M059J (cell line): ENCODE results near the gene RAB11FIP5. TPM values are rescaled to one million over a fixed set of nuclear protein-coding genes. Genes with fewer than 3 reads are reported as not detected.
"Not testable (repeated sequence)": the region's sequence is repeated elsewhere in the genome, so short reads cannot be mapped to it uniquely, and the experiment has no call there.

Experiments used
- DNase-seq: peaks from one replicate; pipeline ENCODE4 v3.0.0-alpha.2; 2012; ENCODE audit warnings: low read depth
- total RNA-seq: library from RNA; depleted of rRNA; stranded (reverse); fragments of >200 nt; shearing (Covaris generic); gene quantifications from 2 replicates; pipeline ENCODE4 v1.2.3, GENCODE V29; 2014

The RAB11FIP5 gene
- total RNA-seq, 1 experiment from 2014 or later = 40.8 TPM

GRCh38 chr2:73111073-73112025 lies 1.4 kb downstream of the RAB11FIP5 start:
- DNase-seq = peak; percentile 81

DNA sequence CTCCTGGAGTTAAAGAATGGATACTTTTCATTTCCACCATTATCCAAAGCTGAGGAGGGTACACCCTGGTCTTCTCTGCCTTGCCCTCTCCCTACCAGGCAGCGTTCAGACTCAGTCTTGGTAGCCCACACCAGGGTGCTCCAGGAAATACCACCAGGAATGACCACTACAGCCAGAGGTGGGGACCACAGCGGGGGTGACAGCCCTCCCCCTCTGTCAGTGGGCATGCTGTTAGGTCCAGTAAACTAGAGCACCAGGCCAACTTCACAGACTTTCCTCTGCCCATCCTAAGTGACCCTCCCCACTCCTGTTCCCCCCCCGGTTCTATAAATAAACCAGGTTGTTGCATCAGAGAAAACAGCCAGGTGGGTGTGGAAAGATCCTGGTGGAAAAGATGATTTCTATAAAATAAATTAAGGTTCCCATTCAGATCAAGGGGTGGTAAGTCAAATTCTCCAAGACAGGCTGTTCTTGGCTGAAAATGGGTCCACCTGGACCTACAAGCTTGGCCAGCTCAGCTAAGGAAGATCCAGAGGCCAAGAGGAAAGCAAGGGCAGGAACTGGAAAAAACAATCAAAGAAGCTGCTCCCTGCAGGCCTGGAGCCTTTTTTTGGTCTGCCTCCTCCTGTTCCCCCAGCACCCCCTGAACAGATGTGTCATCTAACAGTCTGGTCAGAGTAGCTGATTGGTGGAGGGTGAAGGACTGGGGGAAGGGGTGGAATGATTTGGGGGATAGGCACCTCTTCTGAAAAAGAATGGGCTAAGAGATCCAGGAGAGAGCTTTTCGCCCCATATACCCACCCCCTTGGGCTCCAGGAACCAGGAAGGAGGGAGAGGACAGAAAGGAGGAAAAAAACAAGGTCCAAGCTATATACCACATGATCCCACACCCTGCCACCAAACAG lies 2.3 kb downstream of the RAB11FIP5 start:
- DNase-seq = peak; percentile 73

DNA sequence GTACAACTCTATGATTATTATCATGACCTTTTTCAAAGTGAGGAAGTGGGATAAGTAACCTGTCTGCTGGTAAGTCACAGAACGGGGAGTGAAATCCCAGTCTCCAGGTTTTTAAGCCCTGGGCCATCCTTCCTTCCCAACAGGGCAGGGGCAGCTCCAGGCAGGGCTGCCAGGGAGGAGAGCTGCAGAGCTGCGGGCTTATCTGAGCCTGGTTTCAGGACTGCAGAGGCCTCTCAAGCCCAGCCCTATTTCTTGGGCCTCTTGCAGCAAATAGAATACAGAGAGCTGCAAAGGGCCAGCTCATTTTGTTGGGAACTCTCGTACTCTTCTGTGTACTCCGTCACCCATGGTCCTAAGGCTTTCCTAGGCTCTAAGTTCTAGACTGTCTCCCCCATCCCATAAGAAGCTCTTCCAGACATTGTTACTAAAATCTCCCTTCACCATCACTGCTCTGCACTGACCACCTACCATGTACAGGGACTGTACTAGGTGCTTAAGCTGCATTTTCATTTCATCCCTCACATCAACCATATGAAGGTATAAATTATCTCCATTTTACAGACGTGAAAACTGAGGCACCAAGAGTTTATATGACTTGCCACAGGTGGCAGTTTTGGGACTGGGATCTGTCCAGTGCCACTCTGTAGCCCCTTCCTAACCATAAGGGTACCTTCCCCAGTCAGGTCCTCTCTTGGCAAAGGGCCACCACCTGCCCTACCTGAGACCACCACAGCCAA lies 3.1 kb downstream of the RAB11FIP5 start:
- DNase-seq = no peak

GRCh38 chr2:73107211-73107926 lies 5.4 kb downstream of the RAB11FIP5 start:
- peak; percentile 82 for DNase-seq

- DNase-seq = no peak
These were observed 6.0 kb downstream of the RAB11FIP5 start for GRCh38 chr2:73106791-73107190.

DNA sequence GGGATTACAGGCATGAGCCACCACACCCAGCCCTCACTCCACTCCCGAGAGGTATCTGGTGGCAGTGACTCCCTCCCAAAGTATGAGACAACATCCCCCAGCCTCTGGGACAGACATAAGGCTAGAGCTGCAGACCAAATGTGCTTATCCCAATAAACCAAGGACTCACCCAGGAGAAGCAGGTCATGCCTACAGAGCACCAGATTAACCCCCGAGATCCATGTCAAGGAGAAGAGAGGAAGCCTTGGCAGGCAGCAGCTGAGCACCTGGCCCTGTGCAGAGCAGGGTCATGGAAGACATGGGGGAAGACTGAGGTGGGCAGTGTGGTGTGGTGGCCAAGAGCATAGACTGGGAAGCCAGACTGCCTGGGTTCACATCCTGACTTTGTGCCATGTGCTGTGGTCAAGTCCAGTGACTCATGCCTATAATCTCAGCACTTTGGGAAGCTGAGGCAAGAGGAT lies 7.2 kb downstream of the RAB11FIP5 start:
- DNase-seq = peak; percentile 71

DNA sequence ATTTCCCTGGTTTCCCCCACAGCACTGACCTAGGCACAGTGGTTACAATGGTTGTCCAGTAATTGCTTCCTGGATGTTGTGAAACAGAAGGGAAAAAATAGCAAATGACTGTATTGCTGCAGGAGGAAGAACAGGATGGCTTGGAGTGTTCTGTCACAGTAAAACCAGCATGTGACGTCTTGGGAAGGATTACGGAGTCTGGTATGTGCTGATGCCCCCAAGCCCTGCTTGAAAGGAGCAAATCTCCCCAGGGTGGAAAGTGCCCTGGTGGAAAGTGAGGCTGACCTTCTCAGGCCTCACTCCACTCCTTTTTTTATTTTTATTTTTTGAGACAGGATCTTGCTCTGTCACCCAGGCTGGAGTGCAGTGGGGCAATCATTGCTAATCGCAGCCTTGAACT lies 7.8 kb downstream of the RAB11FIP5 start:
- no peak for DNase-seq

DNA sequence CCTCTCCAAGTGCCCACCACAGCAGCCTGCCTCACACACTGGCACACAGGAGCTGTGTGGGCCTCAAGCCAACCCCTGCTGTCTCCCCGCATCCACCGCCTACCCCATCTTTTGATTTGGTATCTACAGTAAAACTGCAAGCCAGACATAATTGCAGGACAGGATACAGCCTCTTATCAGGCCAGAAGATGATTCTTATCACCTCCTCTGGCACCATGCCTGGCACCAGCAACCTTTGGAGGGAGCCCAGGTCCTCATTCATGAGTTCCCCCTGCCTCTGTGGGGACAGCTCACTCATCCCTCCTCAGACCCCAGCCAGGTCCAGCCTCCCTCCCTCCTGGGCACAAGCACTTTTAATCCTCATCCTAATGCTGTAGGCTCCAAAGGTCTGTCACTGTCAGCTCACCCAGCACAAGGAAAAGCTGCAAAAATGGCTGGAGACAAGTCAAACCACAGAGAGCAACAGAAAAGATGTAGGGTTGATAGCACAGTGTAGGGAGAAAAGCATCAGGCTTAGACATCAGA lies 9.7 kb downstream of the RAB11FIP5 start:
- DNase-seq = peak; percentile 68

DNA sequence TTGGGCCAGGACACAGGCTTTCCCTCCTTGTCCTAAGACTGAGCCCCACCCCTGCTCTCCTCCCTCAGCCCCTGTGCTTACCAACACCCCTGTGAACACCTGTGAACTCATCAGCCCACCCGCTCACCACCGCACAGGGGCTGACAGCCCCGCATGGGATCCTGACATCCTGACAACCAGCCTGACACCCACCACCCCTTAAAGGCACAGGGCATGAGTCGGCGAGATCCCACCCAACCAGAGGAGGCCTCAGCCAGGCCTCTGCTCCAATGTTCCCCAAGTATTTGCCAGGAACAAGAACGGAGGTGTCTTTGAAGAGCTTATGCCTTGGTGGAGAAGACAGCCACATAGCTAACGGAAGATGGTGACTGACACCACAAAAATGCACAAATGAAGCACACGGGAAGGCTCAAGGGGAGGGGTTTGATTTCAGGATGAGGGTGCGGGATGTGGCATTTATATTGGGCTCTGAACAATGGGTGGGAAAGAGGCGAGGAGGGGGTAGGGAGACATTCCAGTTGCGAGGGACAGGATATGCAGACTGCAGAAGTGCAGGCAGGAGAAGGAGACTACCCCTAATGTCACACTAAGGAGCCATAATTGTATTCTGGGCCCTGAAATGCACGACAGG lies 11.0 kb downstream of the RAB11FIP5 start:
- peak; percentile 80 for DNase-seq

DNA sequence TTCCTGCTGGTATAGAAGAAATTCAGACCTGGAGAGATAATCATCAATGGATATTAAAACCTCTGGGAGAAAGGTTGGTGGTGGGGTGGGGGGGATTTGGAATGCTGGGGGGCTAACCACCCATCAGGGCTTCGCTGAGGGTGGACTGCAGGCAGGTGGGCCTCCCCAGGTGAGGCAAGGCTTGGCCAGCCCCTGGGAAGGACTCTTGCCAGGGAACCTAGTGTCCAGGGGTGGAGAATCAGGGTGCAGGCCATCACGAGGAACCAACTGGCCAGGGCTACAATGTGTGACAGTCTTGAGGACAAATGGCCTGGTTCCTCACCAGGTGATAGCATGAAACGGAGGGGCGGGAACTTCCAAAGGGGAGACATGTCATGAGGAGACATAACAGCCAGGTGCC lies 11.8 kb downstream of the RAB11FIP5 start:
- no peak for DNase-seq

DNA sequence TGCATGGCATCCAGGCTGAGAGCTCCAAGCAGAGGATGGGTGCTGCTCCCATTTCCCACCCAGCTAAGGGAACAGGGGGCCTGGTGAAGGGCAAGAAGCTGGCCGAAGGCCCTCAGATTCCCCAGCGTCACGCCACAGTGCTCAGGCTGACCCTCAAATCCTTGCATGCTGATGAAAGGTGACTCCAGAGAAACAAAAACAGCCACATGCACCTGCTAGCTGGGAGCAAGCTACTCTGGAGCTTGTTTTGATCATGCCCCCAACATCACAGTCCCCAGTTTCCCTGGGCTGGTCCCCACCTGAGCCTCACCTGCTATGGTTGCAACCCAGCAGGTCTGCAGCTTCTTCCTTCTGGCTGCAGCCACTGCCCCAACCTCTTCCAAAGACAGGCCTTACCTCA lies 13.3 kb downstream of the RAB11FIP5 start:
- no peak for DNase-seq

GRCh38 chr2:73095910-73096309 lies 16.8 kb downstream of the RAB11FIP5 start:
- no peak for DNase-seq

GRCh38 chr2:73093601-73094218 lies 19.0 kb downstream of the RAB11FIP5 start:
- not testable (repeated sequence) for DNase-seq

- DNase-seq = no peak
These were observed 20.5 kb downstream of the RAB11FIP5 start for GRCh38 chr2:73092146-73092783.

DNA sequence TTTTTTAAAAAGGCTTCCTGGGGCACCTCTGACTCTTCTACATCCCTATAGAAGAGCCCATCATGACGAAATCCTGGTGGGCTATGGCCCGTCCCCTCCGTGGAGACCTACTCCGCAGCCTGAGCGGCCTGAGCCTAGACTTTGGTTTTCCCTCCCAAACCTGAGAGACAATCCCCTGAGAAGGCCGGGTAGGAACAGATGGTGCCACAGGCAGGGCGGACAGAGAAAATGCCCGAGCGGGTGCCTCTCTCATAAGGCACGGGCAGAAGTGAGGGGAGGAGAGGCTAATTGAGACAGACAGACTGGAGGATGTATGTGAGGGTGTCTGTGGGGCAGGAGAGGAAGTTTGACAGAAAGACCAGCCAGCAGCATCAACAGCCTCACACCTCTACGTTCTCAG lies 21.1 kb downstream of the RAB11FIP5 start:
- DNase-seq = no peak

DNA sequence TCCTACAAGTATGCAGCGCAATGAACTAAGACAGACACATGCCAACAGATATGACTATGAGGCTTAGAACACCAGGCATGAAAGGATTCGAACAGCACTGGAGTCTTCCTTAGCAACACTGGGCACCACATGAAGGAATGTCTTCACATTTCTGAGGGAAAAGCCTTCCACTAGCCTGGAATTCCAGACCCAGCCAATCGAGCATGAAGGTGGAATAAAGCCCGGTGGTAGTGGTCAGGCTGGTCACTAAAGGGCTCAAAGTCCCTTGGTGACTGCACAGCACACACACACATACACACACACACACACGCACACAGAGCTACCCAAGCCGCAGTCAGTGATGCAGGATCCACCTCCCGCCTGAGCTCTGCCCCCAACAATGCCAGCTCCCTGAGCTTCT lies 21.6 kb downstream of the RAB11FIP5 start:
- peak; percentile 36 for DNase-seq

DNA sequence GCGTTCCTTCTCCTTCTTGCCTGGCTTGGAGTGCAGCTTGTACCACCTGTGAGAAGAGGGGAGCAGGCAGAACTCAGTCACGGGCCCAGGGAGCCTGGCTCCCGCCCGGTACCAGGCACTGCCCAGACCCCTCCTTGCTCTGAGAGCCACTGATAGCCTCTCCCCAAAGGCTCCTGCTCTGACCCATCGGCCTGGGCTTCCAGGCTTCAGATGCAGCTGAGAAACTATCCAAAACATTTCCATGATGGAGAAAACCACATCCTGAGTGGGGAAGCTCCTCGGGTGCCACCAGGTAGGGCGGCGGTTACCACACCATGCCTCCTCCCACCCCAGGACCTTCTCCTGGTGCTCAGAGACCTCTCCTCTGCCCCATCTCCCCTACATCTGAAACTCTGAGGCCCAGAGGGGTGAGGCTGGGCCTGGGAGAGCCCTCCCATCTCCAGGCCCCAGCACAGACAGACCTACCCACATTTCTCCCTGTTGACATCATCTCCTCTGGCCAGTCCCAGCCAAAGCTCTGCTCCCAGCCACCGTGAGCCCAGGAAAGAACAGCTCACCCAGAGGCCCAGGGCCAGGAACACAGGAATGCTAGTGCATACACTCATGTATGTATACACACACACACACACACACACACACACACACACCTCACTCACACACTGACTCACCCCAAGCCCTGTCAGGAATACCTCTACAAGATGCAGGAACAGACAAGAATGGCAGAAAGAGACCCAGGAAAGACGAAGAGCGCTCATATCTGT lies 23.3 kb downstream of the RAB11FIP5 start:
- peak; percentile 97 for DNase-seq

GRCh38 chr2:73088703-73089102 lies 24.0 kb downstream of the RAB11FIP5 start:
- no peak for DNase-seq

DNA sequence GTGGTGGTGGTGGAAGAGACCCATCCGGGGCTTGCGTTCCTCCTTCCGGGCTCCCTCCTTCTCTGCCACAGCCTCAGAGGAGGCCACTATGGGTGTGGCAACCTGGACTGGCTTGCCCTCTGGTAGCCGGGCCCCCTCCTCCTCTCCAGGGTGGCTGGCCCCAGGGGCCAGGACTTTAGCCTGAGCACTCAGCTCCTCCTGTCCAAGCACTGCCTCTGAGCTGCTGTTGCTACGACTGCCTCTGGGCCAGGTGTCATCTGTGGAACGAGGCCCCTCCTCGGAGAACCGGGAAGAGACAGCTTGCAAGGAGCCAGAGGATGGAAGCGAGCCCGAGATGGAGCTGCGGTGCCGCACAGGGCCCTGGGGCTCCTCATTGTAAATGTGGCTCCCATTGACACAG lies 24.5 kb downstream of the RAB11FIP5 start:
- DNase-seq = no peak
